CD4-positive, CD25-positive, alpha-beta regulatory T cell (primary cell): ENCODE results near the gene DYRK1A. TPM values are rescaled to one million over a fixed set of nuclear protein-coding genes. Genes with fewer than 3 reads are reported as not detected.

Experiments
- ATAC-seq, 2 donors: fragments of 150-1000 bp; cut with Tn5 transposase; one replicate each; pipeline ENCODE4 v1.10.0; 2021; ENCODE audit warnings: low read depth in 2 of 2, moderate number of reproducible peaks in 2 of 2, moderate library complexity in 1 of 2
- DNase-seq, 3 donors: peaks; one replicate each; pipeline versions ENCODE4 v3.0.0 to v3.0.0-alpha.2; 2012 to 2022; ENCODE audit warnings: mixed read lengths in 1 of 3
- H3K27ac ChIP-seq: one replicate; pipeline ENCODE4 v1.7.0; 2013; ENCODE audit warnings: mild to moderate bottlenecking, low read length; ENCODE audit not compliant: insufficient read depth, poor library complexity, severe bottlenecking
- H3K27me3 ChIP-seq: one replicate; pipeline ENCODE4 v1.7.0; 2013; ENCODE audit warnings: low read length; ENCODE audit not compliant: control insufficient read depth, insufficient read depth
- H3K36me3 ChIP-seq: one replicate; pipeline ENCODE4 v1.7.0; 2013; ENCODE audit warnings: mild to moderate bottlenecking, low read length, moderate library complexity; ENCODE audit not compliant: control insufficient read depth, insufficient read depth
- H3K4me1 ChIP-seq: 2 replicates; pipeline ENCODE4 v1.7.0; 2013; ENCODE audit warnings: mild to moderate bottlenecking, low read length; ENCODE audit not compliant: insufficient read depth, control insufficient read depth, poor library complexity, severe bottlenecking
- H3K4me3 ChIP-seq: one replicate; pipeline ENCODE4 v1.7.0; 2013; ENCODE audit warnings: low read depth, mild to moderate bottlenecking, low read length, moderate library complexity
- H3K9me3 ChIP-seq, 2 experiments: 1 replicate in 1 of 2; 2 replicates in 1 of 2; pipeline ENCODE4 v1.7.0; 2013; ENCODE audit warnings: low read length in 2 of 2, mild to moderate bottlenecking in 1 of 2, moderate library complexity in 1 of 2; ENCODE audit not compliant: control insufficient read depth in 2 of 2
- H3K27ac Mint-ChIP-seq, 3 donors: one replicate each; pipeline ENCODE4 v1.8.0; 2020 to 2022; ENCODE audit warnings: mild to moderate bottlenecking in 3 of 3, mixed read lengths in 3 of 3, moderate library complexity in 2 of 3
- H3K27me3 Mint-ChIP-seq: one replicate; pipeline ENCODE4 v1.8.0; 2022; ENCODE audit warnings: mild to moderate bottlenecking, mixed read lengths
- H3K36me3 Mint-ChIP-seq: one replicate; pipeline ENCODE4 v1.8.0; 2020; ENCODE audit warnings: mixed read lengths
- H3K4me1 Mint-ChIP-seq, 4 donors: one replicate each; pipeline ENCODE4 v1.8.0; 2020 to 2022; ENCODE audit warnings: mixed read lengths in 4 of 4, mild to moderate bottlenecking in 1 of 4
- H3K4me3 Mint-ChIP-seq, 4 donors: one replicate each; pipeline ENCODE4 v1.8.0; 2020 to 2022; ENCODE audit warnings: mild to moderate bottlenecking in 4 of 4, mixed read lengths in 4 of 4, moderate library complexity in 3 of 4
- H3K9me3 Mint-ChIP-seq, 7 donors: one replicate each; pipeline ENCODE4 v1.8.0; 2020 to 2022; ENCODE audit warnings: mixed read lengths in 7 of 7, mild to moderate bottlenecking in 3 of 7, moderate library complexity in 2 of 7
- polyA plus RNA-seq, 4 donors: library from polyadenylated mRNA; unstranded; fragments of 300-500 nt; fragmentation: Illumina TruSeq; gene quantifications; one replicate each; pipeline ENCODE4 v1.2.3, GENCODE V29; 2021
- total RNA-seq: library from RNA; stranded (reverse); gene quantifications from one replicate; pipeline ENCODE4 v1.2.3, GENCODE V29; 2022

DYRK1A gene
- total and polyA plus RNA-seq, 5 donors from 2014 or later = 2.6 to 143 (median 6.1) TPM

- Mint-ChIP-seq H3K27ac (no peak overlapping the region), H3K36me3 (no peaks in the 10 kb centered on the region), H3K4me1 (no peaks in the 10 kb centered on the region), H3K4me3 (no peak overlapping the region), H3K27me3 (peaks cover 17% of the 10 kb centered on the region), H3K9me3 (peaks cover 0 to 8% (median 0%) of the 10 kb centered on the region in 7 donors)
- Histone ChIP-seq H3K4me3 (no peak overlapping the region), H3K36me3 (no peaks in the 10 kb centered on the region), H3K27me3 (no peaks in the 10 kb centered on the region), H3K4me1 (no peaks in the 10 kb centered on the region), H3K9me3 (no peaks in the 10 kb centered on the region), H3K27ac (no peak overlapping the region)
- DNase-seq = no peak
- ATAC-seq = no peak
Measured at GRCh38 chr21:37554661-37555379, 188.2 kb downstream of the DYRK1A start.

GRCh38 chr21:37555672-37556261, 189.2 kb downstream of the DYRK1A start:
- Mint-ChIP-seq H3K27ac (no peak overlapping the region), H3K9me3 (peaks cover 0 to 8% (median 0%) of the 10 kb centered on the region in 7 donors), H3K4me3 (peak overlapping the region in 1 of 4 donors; percentile 46), H3K27me3 (peaks cover 17% of the 10 kb centered on the region), H3K4me1 (no peaks in the 10 kb centered on the region), H3K36me3 (no peaks in the 10 kb centered on the region)
- Histone ChIP-seq H3K27ac (no peak overlapping the region), H3K9me3 (no peaks in the 10 kb centered on the region), H3K4me3 (no peak overlapping the region), H3K36me3 (no peaks in the 10 kb centered on the region), H3K4me1 (no peaks in the 10 kb centered on the region), H3K27me3 (no peaks in the 10 kb centered on the region)
- ATAC-seq (no peak), DNase-seq (no peak)

- Mint-ChIP-seq H3K27ac (no peak overlapping the region), H3K9me3 (peaks cover 0 to 8% (median 0%) of the 10 kb centered on the region in 7 donors), H3K4me1 (peaks cover 0 to 4% (median 0%) of the 10 kb centered on the region in 4 donors), H3K27me3 (peaks cover 17% of the 10 kb centered on the region), H3K36me3 (no peaks in the 10 kb centered on the region), H3K4me3 (no peak overlapping the region)
- Histone ChIP-seq H3K4me3 (no peak overlapping the region), H3K36me3 (no peaks in the 10 kb centered on the region), H3K27ac (no peak overlapping the region), H3K4me1 (no peaks in the 10 kb centered on the region), H3K27me3 (no peaks in the 10 kb centered on the region), H3K9me3 (no peaks in the 10 kb centered on the region)
- ATAC-seq (no peak), DNase-seq (no peak)
Measured at GRCh38 chr21:37557261-37557950, 190.8 kb downstream of the DYRK1A start.

- Mint-ChIP-seq H3K4me3 (peak overlapping the region in 1 of 4 donors; percentile 27), H3K4me1 (peaks cover 0 to 9% (median 3%) of the 10 kb centered on the region in 4 donors), H3K27ac (peak overlapping the region in 1 of 3 donors; percentile 50), H3K27me3 (peaks cover 10% of the 10 kb centered on the region), H3K9me3 (peaks cover 0 to 8% (median 0%) of the 10 kb centered on the region in 7 donors), H3K36me3 (no peaks in the 10 kb centered on the region)
- Histone ChIP-seq H3K27me3 (no peaks in the 10 kb centered on the region), H3K4me1 (peaks cover 6% of the 10 kb centered on the region), H3K9me3 (no peaks in the 10 kb centered on the region), H3K4me3 (no peak overlapping the region), H3K36me3 (no peaks in the 10 kb centered on the region), H3K27ac (no peak overlapping the region)
- ATAC-seq (no peak), DNase-seq (no peak)
Measured at GRCh38 chr21:37558676-37559211, 192.2 kb downstream of the DYRK1A start.

GRCh38 chr21:37560385-37560784, 193.8 kb downstream of the DYRK1A start:
- Mint-ChIP-seq H3K27me3 (peaks cover 7% of the 10 kb centered on the region), H3K36me3 (no peaks in the 10 kb centered on the region), H3K9me3 (peaks cover 0 to 8% (median 0%) of the 10 kb centered on the region in 7 donors), H3K4me3 (peak overlapping the region in 1 of 4 donors; percentile 56), H3K4me1 (peaks cover 0 to 23% (median 10%) of the 10 kb centered on the region in 4 donors), H3K27ac (no peak overlapping the region)
- ATAC-seq (no peak), DNase-seq (no peak)
- Histone ChIP-seq H3K27ac (no peak overlapping the region), H3K4me1 (peaks cover 14% of the 10 kb centered on the region), H3K36me3 (no peaks in the 10 kb centered on the region), H3K4me3 (no peak overlapping the region), H3K9me3 (no peaks in the 10 kb centered on the region), H3K27me3 (no peaks in the 10 kb centered on the region)

GRCh38 chr21:37561506-37561905, 194.9 kb downstream of the DYRK1A start:
- Mint-ChIP-seq H3K4me3 (peak overlapping the region in 2 of 4 donors; percentile 23 to 91), H3K36me3 (no peaks in the 10 kb centered on the region), H3K27ac (no peak overlapping the region), H3K4me1 (peaks cover 0 to 23% (median 12%) of the 10 kb centered on the region in 4 donors), H3K27me3 (peaks cover 7% of the 10 kb centered on the region), H3K9me3 (peaks cover 0 to 8% (median 0%) of the 10 kb centered on the region in 7 donors)
- no peak overlapping the region for H3K4me3 ChIP-seq
- H3K27ac ChIP-seq = no peak overlapping the region
- H3K9me3 ChIP-seq = no peaks in the 10 kb centered on the region
- no peaks in the 10 kb centered on the region for H3K27me3 ChIP-seq
- ATAC-seq (no peak), DNase-seq (no peak)
- peaks cover 14% of the 10 kb centered on the region for H3K4me1 ChIP-seq
- H3K36me3 ChIP-seq = no peaks in the 10 kb centered on the region

GRCh38 chr21:37561941-37562919, 195.7 kb downstream of the DYRK1A start:
- H3K9me3 Mint-ChIP-seq = peaks cover 0 to 8% (median 0%) of the 10 kb centered on the region in 7 donors

More at GRCh38 chr21:37561941-37562919, 195.7 kb downstream of the DYRK1A start:
- peak overlapping the region; percentile 91 to 96 (median 95) for H3K4me3 Mint-ChIP-seq
- Histone ChIP-seq H3K4me1 (peaks cover 14% of the 10 kb centered on the region), H3K4me3 (no peak overlapping the region), H3K9me3 (no peaks in the 10 kb centered on the region), H3K36me3 (no peaks in the 10 kb centered on the region), H3K27ac (no peak overlapping the region), H3K27me3 (no peaks in the 10 kb centered on the region)
- H3K27ac Mint-ChIP-seq = peak overlapping the region in 2 of 3 donors; percentile 99
- H3K36me3 Mint-ChIP-seq = no peaks in the 10 kb centered on the region
- ATAC-seq (no peak), DNase-seq (no peak)
- H3K27me3 Mint-ChIP-seq = peaks cover 7% of the 10 kb centered on the region
- H3K4me1 Mint-ChIP-seq = peaks cover 0 to 23% (median 12%) of the 10 kb centered on the region in 4 donors
